NCI-H2171 (cell line): Measurements from ENCODE around the gene IGF2BP3.
"Not testable (repeated sequence)": the region's sequence is repeated elsewhere in the genome, so short reads cannot be mapped to it uniquely, and the experiment has no call there.

Experiments used
- DNase-seq: peaks from one replicate; lab custom pipeline; 2025; lab: John Stamatoyannopoulos, UW

The IGF2BP3 gene

DNA sequence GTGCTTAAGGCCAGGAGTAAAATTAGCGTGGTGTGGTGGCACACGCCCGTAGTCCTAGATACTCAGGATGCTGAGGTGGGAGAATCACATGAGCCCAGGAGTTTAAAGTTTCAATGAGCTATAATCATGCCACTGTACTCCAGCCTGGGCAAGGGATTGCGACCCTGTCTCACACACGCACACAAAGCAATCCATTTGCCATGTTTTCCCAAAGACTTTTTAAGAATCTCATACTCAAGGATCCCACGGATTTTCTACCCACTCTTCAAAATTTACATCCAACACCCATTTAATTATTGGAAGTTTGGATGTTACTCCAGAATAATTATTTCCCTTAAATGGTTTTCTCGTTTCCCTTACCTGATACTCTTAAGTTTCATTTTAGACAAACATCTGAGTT, 47.9 kb downstream of the IGF2BP3 start:
- DNase-seq: no peak

DNA sequence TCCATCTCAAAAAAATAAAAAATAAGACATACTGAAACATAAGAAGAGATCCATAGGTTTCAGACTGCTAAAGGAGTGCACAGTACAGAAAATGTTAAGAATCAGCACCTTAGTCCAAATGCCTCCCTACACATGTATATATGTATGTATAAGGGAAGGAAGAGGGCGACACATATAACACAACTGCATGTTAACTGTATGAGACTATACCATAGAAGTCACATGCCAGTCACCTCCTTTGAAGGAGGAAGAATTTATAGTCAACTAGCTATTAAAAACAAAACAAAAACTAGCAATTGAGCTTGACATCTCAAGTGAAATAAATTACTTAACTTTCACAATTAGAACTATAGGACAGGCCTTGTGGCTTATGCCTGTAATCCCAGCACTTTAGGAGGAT, 50.4 kb downstream of the IGF2BP3 start:
- DNase-seq: no peak

DNA sequence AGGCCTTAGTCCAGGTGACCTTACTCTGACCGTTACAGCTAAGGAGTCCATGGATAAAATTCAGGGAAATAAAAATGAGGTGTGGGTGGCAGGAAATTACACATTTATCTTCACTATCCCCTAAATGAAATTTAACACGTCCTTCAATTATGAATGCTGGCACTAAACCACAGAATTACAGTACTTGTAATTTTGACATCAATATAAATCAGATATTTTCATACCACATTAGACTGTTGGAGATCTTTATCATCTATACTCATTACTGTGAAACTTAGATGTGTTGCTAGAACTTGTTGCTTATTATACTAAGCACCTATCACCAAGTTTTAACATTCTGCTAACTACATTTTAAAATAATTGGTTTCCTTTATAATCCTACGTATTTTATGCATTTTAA, 51.1 kb downstream of the IGF2BP3 start:
- DNase-seq: no peak

DNA sequence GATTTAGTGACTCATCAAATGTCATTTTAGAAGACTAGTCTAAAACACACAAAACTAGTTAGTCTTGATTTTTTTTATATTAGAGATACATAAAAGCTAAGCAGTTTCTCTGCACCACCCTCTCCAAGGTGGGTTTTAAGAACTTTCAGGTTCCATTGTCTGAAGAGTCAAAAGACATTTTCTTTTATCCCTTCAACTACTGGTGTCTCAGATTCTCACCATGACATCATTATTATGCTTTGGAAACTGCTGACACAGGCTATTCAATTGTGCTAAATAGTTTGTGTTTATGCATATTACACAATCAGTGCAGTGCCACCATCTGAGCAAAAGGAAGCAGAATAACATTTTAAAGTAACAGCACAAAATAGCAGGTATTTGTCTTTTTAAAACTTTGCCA, 52.2 kb downstream of the IGF2BP3 start:
- DNase-seq: no peak

DNA sequence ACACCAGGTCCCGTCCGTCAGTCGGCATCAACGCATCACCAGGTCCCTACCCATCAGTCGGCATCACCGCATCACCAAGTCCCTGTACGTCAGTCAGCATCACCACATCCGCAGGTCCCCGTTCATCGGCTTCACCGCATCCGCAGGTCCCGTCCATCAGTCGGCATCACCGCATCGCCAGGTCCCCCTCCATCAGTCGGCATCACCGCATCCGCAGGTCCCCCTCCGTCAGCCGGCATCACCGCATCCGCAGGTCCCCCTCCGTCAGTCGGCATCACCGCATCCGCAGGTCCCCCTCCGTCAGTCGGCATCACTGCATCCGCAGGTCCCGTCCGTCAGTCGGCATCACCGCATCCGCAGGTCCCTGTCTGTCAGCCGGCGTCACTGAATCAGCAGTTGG, 55.1 kb downstream of the IGF2BP3 start:
- DNase-seq: no peak

DNA sequence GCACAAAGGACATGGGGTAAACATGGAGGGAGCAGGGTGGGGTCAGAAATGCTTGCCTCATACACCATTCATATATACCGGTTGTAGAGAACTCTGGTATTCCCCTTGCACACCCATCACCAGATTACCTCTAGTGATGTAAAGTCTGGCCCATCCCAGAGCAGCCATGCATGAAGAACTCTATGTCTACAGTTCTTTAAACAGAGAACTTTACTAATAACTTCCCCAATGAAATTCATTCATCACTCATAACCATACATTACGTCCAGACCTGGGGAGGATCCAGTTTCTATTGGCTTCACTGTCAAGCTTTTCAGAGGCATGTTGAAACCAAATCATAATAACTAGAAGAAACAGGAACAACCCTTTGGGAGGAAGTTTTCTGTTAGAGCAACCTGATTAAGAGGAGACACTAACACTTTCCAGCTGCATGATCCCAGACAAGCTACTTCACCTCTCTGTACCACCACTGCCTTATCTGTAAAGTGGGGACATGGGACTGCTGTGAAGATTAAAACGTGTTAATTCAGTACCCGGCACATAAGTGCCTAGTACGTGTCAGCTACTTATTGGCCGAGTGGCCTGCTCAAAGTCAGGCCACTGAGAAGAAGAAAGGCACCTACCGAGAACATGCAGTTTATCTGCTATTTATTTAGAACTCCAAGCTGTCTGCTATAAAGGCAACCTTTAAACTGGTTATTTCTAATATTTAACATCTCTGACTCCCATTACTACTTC, 59.7 kb downstream of the IGF2BP3 start:
- DNase-seq: no peak

DNA sequence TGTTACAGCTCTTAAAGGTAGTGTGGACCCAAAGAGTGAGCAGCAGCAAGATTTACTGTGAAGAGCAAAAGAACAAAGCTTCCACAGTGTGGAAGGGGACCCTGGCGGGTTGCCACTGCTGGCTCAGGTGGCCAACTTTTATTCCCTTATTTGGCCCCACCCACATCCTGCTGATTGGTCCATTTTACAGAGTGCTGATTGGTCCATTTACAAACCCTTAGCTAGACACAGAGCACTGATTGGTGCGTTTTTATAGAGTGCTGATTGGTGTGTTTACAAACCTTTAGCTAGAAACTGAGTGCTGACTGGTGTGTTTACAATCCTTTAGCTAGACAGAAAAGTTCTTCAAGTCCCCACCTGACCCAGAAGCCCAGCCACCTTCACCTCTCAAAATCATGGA, 63.7 kb downstream of the IGF2BP3 start:
- DNase-seq: not testable (repeated sequence)

DNA sequence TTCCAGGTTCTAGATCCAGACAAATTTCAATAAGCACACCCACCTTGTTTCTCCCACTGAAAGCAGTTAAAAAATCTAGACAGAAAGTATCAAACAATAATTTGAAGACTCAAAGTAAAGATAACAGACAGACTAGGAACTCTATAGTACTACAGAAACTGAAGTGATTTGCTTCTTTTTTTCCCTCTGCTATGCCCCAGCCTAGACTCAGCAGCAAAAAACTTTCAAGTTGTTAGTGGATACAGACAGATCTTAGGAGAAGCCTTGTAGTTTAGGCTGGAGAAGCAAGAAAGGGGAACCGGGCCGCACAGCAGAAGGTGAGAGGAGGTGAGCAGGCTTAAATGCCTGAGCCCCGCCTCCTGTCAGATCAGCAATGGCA, 65.1 kb downstream of the IGF2BP3 start:
- DNase-seq: no peak

DNA sequence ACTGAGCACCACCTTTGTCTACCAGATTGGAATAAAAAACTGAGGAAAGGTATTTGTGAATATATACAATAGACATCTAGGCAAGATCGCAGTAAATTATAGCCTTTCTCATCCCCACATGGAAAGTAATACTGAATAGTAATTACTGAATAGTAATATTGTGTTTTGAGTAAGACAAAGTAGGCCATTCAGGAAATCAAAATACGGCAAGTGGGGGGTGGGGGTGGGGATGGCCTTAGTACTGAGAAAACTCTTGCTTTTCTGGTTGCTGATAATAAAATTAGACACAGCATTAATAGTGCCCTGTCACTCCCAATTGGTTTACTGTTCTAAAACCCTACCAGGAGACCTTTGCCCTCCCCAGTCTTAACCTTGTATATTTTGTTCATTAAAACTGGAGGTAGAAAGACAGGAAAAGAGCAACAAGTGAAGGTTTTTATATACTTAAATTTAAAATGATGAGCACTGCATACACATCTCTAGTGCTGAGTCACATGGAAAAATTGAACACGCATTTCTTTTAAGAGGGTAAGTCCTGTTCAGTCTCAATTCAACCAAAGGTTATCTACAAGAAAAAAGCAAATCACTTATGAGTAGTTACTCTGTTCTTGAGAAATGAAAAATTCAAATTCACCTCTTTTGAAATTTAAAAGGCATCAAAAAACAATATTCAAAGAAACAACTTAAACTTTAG, 65.6 kb downstream of the IGF2BP3 start:
- DNase-seq: no peak

DNA sequence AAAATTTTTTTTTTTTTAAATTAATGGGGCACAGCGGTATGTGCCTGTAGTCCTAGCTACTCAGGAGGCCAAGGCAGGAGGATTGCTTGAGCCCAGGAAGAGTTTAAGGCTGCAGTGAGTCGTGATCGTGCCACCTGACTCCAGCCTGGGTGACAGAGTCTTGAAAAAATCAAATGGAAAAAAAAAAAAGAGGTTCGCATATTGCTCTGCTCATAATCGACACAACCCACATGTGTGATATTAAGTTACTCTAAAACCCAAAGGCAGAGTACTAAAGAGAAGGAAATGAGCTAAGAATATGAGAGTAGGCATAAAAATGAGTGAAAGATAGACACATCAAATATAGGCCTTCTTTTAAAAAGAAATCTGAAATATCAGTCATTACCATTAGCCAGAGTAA, 66.3 kb downstream of the IGF2BP3 start:
- no peak for DNase-seq

DNA sequence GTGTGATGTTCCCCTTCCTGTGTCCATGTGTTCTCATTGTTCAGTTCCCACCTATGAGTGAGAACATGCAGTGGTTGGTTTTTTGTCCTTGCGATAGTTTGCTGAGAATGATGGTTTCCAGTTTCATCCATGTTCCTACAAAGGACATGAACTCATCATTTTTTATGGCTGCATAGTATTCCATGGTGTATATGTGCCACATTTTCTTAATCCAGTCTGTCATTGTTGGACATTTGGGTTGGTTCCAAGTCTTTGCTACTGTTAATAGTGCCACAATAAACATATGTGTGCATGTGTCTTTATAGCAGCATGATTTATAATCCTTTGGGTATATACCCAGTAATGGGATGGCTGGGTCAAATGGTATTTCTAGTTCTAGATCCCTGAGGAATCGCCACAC, 72.2 kb downstream of the IGF2BP3 start:
- not testable (repeated sequence) for DNase-seq

DNA sequence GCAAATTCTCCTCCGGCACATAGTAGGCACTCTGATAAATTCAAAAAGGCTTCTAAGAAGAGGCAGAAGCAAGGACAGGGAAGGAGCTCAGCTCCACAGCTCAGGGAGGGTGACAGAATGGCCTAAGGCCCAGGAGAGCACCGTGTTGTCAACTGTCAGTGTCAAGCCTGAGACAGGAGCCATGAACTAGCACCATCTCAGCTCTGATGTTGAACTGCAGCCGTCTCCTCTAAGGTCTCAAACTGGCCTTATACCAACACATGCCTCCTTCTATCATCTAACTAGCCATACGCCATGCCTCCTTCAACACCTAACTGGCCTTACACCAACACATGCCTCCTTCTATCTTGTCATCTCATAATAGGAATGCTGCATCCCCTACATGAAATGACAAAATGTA, 73.0 kb downstream of the IGF2BP3 start:
- DNase-seq: no peak

DNA sequence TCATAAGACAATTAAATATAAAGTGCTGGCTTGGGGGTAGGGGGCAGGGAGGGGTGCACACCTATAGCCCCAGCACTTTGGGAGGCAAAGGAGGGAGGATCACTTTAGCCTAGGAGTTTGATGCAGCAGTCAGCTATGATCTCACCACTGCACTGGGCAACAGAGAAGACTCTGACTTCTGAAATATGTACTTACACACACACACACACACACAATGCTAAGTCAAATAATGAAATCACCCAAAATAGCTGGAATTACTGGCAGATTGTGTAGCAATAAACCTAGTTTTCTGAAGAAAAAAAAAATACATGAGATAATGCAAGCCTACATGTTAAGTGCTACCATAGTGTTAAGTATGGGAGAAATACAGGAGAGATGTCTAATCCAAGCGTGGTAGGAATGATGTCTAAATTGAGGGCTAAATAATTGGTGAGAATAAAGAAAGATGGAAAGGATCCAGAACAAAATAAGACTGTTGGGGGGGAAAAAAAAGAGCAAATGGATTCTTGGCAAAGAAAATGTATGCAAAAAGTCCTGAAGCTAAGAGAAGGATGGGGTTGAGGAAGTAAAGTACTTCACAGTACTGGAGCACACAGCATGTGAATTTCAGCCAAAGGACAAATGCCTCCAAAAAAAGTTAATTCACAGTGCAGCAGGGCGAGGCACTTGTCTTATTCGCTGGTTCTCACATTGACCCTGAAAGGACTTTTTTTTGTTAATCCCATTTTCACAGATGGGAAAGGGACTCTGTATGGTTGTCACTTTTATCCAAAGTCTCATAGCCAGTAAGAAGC, 73.9 kb downstream of the IGF2BP3 start:
- DNase-seq: no peak

DNA sequence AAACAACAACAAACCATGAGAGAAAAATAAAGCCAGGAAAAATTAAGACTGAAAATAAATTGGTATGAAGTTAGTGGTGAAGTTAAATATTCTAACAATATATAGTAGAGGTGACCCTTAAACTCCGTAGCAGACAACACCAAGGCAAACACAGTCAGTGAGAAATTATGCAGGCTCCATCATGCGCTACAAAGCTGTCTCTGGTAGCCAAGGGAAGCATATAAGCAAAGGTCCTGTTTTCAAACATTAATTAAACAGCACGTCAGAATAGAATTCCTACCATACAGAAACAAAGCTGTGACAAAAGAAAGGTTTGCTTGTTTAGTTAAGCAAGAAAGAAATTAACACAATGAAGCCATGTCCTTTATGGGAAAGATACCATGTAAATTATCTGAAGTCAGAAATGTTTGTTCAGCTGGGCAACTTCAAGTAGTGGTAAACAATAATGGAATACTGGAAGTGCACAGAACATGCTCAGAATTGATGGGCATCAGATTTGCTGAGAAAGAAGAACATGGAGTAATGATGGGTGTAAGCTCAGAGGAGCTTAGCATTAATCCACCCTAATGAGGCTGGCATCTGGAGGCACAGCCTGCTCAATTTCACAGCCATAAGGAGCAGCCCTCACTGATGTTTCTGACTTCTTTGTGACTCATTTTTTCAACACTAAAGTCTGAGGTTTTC, 75.7 kb downstream of the IGF2BP3 start:
- peak; percentile 71 for DNase-seq

DNA sequence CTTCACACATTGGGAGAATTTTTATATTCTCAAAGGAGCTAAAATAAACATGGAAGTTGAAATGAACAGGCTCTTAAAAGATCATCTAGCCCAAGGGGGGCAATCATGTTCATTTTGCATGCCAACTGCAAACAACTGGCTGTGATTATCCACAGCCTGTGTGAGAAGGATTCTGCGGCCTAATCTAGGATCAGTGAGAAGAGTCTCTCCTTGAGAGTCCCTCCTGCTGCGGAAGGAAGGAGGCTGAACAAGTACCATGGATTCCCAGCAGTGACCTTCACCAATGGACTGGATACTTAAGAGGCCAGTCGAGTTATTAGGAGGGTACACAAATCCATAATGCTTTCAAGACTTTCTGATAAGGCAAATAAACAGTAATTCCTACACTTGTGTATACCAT, 76.7 kb downstream of the IGF2BP3 start:
- no peak for DNase-seq

DNA sequence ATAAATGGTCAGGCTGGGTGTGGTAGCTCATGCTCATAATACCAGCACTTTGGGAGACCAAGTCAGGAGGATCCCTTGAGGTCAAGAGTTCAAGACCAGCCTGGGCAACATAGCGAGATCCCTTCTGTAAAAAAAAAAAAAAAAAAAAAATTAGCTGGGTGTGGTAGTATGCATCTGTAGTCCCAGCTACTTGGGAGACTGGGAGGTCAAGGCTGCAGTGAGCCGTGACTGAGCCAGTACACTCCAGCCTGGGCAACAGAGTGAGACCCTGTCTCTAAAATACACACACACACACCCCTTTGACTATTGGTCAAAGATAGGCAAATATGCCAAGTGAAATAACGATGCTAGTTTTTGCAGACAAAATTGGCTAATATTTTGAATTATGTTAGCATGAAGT, 80.6 kb downstream of the IGF2BP3 start:
- DNase-seq: no peak

DNA sequence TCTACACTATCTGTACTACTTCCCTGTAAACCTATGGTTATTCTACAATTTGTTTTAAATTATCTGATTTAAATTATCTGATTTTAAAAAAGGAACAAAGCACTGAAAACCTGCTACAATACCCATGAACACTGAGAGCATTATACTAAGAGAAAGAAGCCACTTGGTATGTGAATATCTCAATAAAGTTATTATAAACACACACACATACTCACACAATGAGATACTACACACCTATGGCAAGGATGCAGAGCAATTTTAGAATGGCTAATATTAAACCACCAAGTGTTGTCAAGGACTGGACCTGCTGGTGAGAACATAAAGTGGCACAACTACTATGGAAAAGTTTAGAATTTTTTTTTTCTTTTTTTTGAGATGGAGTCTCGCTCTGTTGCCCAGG, 82.7 kb downstream of the IGF2BP3 start:
- DNase-seq: no peak

DNA sequence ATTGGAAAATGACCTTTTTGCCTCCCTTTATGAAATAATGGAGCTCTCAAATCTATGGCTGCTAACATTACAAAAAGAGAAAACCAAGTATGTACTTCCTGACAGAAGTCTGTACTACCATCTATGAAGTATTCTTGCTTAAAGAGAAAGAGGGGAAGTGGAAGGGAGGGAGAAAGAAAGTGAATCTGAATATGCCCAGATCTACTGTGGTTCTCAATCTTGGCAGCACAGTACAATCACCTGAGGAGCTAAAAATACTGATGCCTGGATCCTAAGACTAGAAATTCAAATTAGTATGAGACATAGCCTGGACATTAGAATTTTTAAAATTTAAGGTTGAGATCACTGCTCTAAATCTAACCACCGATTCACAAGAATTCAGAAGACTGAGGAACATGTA, 85.2 kb downstream of the IGF2BP3 start:
- no peak for DNase-seq

DNA sequence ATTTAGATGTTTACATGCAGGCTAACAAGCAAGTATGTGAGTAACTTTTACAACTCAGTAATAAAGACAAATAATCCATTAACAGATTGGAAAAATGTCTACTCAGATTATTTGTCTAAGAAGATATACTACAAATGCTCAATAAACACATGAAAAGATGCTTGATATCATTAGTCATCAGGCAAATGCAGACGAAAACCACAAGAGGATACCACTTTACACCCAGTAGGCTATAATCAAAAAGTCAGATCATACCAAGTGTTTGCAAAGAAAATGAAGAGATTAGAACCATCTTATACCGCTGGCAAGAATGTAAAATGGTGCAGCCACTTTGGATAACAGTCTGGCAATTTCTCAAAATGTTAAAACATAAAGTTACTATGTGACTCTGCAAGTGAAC, 87.1 kb downstream of the IGF2BP3 start:
- DNase-seq: no peak

DNA sequence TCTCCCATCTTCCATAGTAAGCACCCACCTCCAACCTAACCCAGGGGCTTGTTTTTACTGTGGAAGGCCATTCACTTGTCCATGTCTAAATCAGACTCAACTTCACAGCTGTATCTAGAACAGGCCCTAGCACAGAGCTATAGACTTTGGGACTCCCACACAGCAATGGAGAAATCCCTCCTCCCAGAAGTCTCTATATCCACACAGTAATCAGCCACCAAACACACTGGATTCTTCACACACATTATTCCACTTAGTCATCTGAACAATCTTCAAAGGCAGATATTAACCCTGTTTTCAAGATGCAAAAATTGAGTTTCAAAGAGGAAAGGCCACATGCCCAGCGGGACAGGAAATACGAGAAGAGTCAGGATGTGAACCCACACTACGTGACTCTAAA, 89.3 kb downstream of the IGF2BP3 start:
- no peak for DNase-seq

DNA sequence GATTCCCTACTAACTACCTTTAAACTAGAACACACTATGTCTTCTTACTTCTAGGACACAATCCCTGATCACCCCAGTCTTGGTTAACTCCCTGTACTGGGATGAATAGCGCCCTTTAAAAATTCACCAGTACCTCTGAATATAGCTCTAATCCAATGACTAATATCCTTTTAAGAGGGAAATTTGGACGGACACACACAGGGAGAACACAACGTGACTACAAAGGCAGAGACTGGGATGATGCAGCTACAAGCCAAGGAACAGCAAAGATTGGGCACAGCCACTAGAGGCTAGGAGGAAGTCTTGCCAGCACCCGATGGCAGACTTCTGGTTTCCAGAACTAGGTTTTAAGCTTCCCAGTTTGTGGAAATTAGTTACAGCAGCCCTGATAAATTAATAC, 89.7 kb downstream of the IGF2BP3 start:
- DNase-seq: no peak

DNA sequence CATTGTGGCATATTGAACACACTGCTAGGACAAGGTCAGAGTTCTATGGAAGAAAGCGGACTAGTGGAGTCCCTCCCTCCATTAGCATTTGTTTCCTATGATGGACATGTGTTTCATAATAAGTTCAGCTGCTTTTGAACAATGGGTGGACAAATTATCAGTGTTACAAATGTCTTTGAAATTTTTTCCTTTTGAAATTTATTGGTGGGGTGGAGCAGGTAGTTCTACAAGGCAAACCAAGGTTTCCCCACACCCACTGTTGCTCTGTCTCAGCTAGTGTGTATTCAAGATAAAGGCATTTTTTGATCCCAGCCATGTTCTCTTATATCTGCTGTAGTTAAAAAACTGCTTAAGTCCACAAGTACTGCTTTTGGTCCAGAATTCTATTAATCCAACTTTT, 91.3 kb downstream of the IGF2BP3 start:
- DNase-seq: no peak

DNA sequence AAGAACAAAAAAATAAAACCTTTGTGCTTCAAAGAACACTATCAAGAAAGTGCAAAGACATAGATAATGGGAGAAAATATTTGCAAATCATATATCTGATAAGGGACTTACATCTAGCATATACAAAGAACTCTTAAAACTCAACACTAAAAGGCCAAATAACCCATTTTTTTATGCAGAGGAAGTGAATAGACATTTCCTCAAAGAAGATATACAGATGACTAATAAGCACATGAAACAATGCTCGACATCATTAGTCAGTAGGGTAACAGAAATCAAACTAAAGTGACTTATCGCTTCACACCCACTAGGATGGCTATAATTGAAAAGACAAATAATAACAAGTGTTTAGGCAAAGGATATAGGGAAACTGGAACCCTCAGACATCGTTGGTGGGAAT, 93.2 kb downstream of the IGF2BP3 start:
- no peak for DNase-seq
